ENCODE data around the gene SRRM4.

Gene SRRM4

GRCh38 chr12:119122751-119123150 lies 141.4 kb downstream of the SRRM4 start:
- no peak for DNase-seq

- no peak for DNase-seq
These were observed 147.2 kb downstream of the SRRM4 start for GRCh38 chr12:119128527-119128926.

- no peak for DNase-seq
These were observed 148.6 kb downstream of the SRRM4 start for GRCh38 chr12:119129827-119130434.

- DNase-seq: no peak
These were observed 149.2 kb downstream of the SRRM4 start for GRCh38 chr12:119130523-119130922.

DNA sequence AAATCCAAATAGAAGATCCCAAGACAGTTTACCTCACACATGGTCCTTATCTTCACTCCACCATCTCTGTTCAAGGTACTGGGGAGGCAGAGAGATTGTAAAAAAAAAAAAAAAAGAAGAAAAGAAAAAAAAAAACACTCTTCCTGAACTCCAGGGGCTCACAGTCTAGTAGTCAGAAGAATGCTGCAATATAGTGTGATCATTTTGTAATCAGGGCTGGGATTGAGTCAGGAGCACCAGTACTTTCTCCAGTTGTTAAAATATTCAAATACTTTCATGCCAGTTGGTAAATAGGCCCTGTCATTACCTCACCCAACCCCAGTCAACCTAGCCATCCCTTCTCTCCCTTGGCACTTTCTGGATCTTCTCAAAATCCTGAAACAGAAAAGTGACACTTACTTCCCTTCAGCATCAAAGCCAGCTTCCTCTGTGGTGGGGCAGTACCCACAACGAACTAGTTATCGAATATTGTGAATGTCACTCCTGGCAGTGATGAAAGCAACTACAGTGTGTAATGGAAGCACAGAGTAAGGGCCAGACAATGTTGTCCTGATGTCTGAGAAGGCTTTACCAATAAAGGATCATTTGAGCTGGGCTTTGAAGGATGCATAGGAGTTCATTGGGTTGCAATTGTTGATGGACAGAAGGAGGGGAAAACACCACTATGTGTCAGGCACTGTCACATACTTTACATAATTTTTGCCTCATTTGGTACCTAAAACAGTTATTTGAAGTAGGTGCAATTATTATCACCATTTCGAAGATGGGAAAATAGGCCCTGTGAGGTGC lies 153.1 kb downstream of the SRRM4 start:
- DNase-seq: no peak

DNA sequence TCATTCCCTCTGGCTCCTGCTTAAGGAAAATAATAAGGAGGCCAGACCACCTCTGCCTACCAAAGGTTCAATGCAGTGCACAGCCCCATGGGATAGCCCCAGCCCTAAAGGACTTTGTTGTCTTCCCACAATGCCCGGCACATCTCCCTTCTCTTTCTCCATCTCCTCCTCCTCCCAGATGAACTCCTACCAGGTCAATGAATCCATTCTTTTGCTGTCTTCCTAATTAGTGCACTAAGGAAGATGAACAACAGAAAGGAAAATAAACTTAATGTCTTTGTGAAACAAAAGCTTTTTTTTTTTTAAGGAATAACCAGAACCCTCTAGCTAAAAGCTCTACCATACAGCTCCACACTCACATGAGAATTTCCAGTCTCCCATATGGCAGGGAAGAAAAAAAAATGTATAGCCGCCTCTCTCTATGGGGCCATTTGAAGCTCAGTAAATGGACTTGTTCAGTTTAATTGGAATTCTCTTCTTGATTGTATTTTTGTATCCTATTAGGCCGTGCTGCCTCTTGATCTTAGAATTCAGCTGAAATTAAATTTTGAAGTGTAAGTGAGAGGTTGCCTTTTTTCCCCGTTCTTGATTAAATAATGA lies 155.6 kb downstream of the SRRM4 start:
- DNase-seq: no peak

DNA sequence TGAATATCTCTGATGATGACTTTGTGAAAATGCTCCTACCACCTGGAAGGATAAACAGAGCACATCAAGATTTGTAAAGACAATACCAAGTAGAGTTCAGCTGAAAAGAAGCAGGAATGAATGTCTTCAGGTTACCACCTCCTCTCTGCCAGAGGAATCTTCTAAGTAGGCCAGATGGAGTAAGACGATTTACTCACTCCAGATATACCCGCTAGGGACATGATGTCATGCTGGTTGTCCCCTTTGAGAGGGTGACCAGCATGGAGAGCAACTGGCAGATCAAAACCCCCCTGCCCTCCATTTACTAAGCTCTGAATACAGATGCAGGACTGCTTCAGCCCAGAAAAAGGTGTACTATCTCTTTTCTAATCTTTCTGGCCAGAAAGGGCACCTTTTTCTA lies 158.1 kb downstream of the SRRM4 start:
- DNase-seq: no peak

- no peak for DNase-seq
These were observed 164.0 kb downstream of the SRRM4 start for GRCh38 chr12:119145367-119145766.

GRCh38 chr12:119147847-119148448 lies 166.6 kb downstream of the SRRM4 start:
- DNase-seq: no peak

DNA sequence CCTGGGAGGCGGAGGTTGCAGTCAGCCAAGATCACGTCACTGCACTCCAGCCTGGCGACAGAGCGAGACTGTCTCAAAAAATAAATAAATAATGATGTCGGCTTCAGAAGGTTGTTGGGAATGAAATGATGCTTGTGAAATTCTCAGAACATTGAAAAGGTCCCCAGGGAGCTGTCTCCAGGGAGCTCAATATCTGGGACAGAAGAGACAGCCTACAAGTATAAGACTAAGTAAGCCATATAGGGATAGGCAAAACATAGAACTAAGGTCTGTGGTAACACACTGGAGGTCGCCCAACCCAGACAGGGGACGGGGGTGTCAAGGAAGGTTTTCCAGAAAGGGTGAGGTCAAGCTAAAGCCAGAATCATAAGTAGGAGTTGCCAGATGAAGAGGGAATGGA lies 167.9 kb downstream of the SRRM4 start:
- no peak for DNase-seq

GRCh38 chr12:119151445-119152026 lies 170.2 kb downstream of the SRRM4 start:
- DNase-seq: no peak

GRCh38 chr12:119153477-119154434 lies 172.4 kb downstream of the SRRM4 start:
- peak in 1 of 2 experiments; percentile 4 for DNase-seq

- no peak for DNase-seq
These were observed 173.1 kb downstream of the SRRM4 start for GRCh38 chr12:119154435-119154818.

- DNase-seq: no peak
These were observed 175.2 kb downstream of the SRRM4 start for GRCh38 chr12:119156401-119157044.

GRCh38 chr12:119157528-119157927 lies 176.2 kb downstream of the SRRM4 start:
- no peak for DNase-seq

GRCh38 chr12:119157978-119158377 lies 176.6 kb downstream of the SRRM4 start:
- DNase-seq: no peak

GRCh38 chr12:119158402-119158801 lies 177.1 kb downstream of the SRRM4 start:
- no peak for DNase-seq

DNA sequence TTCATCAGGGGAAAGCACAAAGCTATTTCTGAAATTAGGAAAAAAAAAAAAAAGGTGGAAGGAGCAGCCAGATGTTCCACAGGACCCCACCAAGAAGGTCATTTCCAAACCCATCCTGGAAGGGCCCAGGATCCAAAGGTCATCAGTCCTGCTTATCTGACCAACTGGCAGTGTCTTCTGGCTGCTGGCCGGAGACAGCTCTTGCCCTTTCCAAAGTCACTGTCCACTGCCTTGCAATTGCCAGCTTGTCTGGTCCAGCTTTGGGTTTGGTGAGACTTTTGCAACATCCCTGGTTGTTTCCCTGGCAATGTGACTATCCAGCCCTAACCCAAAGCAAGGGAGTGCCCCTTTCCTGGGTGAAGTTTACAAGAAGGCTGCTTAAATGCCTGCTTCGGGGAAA lies 178.5 kb downstream of the SRRM4 start:
- no peak for DNase-seq

- DNase-seq: no peak
These were observed 186.6 kb downstream of the SRRM4 start for GRCh38 chr12:119167902-119168301.

GRCh38 chr12:119168721-119169120 lies 187.4 kb downstream of the SRRM4 start:
- DNase-seq: no peak

DNA sequence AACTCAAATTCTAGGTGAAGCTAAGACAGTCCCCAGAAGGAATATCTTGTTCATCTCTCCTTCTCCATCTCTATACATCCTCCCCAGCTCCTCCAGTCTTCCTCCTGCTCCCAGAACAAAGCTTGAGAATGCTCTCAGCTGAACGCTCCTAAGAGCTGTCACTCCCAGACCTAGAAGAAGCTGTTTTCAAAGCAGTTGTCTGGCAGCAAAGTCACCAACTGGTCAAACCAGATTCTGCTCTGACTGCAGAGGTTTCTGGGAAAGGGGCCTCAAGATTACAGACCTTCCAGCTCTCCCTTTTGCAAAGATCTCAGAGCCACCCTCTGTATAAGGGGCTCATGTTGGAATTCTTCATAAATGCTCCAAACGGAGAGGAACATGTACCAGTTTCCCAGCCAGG lies 187.8 kb downstream of the SRRM4 start:
- DNase-seq: no peak

GRCh38 chr12:119171291-119171690 lies 189.9 kb downstream of the SRRM4 start:
- DNase-seq: no peak

Measured in stimulated activated CD4-positive, alpha-beta T cell treated with anti-CD3 and anti-CD28 coated beads, Interleukin-4, amount 100 ng/mL, for 4 hours (primary cell).